ENCODE data around the gene U2SURP.

U2SURP gene

GRCh38 chr3:143001369-143002082 is at the start of gene U2SURP:
Gene U2SURP (plus strand): TSS chr3:143001570. CDS start chr3:143001629, 59 bp downstream.
- peak; percentile 86 for DNase-seq

GRCh38 chr3:142951794-142952193 is 49.6 kb upstream of the U2SURP start:
- DNase-seq = no peak

GRCh38 chr3:142952272-142953193 is 48.8 kb upstream of the U2SURP start:
- no peak for DNase-seq

- no peak for DNase-seq
Observed at GRCh38 chr3:142953443-142953842, 47.9 kb upstream of the U2SURP start.

- no peak for DNase-seq
Observed at GRCh38 chr3:142958707-142959106, 42.7 kb upstream of the U2SURP start.

- no peak for DNase-seq
Observed at GRCh38 chr3:142960322-142960850, 41.0 kb upstream of the U2SURP start.

GRCh38 chr3:142961539-142961938 is 39.8 kb upstream of the U2SURP start:
- no peak for DNase-seq

- DNase-seq = no peak
Observed at GRCh38 chr3:142962175-142962519, 39.2 kb upstream of the U2SURP start.

GRCh38 chr3:142962520-142963233 is 38.7 kb upstream of the U2SURP start:
- DNase-seq = no peak

GRCh38 chr3:142963234-142963515 is 38.2 kb upstream of the U2SURP start:
- DNase-seq = no peak

GRCh38 chr3:142963516-142964448 is 37.6 kb upstream of the U2SURP start, which contains the start of gene PAQR9:
Gene PAQR9 (minus strand): TSS chr3:142963674. CDS start chr3:142963336, 338 bp downstream.
- no peak for DNase-seq

GRCh38 chr3:142965581-142965980 is 35.8 kb upstream of the U2SURP start:
- DNase-seq = no peak

- no peak for DNase-seq
Observed at GRCh38 chr3:142966808-142967207, 34.6 kb upstream of the U2SURP start.

- DNase-seq = no peak
Observed at GRCh38 chr3:142968319-142969025, 32.9 kb upstream of the U2SURP start.

- DNase-seq = no peak
Observed at GRCh38 chr3:142971431-142971830, 29.9 kb upstream of the U2SURP start.

- no peak for DNase-seq
Observed at GRCh38 chr3:142972092-142972753, 29.1 kb upstream of the U2SURP start.

GRCh38 chr3:142973217-142974009 is 28.0 kb upstream of the U2SURP start:
- no peak for DNase-seq

GRCh38 chr3:142975316-142975995 is 25.9 kb upstream of the U2SURP start:
- DNase-seq = no peak

GRCh38 chr3:142976621-142977398 is 24.6 kb upstream of the U2SURP start:
- no peak for DNase-seq

Data from activated CD4-positive, CD25-positive, alpha-beta regulatory T cell treated with anti-CD3 and anti-CD28 coated beads, Interleukin-2, amount 50 U/mL, for 72 hours (primary cell).